HepG2 (cell line): ENCODE measurements around the gene CYSLTR2. TPM values are rescaled to one million over a fixed set of nuclear protein-coding genes. Genes with fewer than 3 reads are reported as not detected.

Experiments
- ATAC-seq: fragments of 200-7000 bp; cut with Tn5 transposase; 3 replicates; pipeline ENCODE4 v1.9.1; 2020; ENCODE audit warnings: mild to moderate bottlenecking, moderate library complexity
- BruUV-seq: library from RNA; stranded (reverse); fragments of 400-500 nt; replicated peaks from 2 replicates; lab custom pipeline; 2021; lab: Mats Ljungman, UMichigan
- CTCF ChIA-PET: fragments of 300-600 bp; formaldehyde crosslinking; extraction: SDS; loops from one replicate; lab custom pipeline; 2021; ENCODE audit warnings: low total read pairs, inconsistent platforms, low intra/inter-chr PET ratio; lab: Yijun Ruan, JAX
- POLR2A ChIA-PET: fragments of 350-600 bp; sonication (Branson Sonifier 250); formaldehyde crosslinking; loops from one replicate; lab custom pipeline; 2020; ENCODE audit warnings: antibody characterized with exemption, inconsistent platforms; lab: Yijun Ruan, JAX
- DNase-seq: peaks from one replicate; pipeline ENCODE4 v3.0.0-alpha.2; 2015; ENCODE audit warnings: low spot score
- FAIRE-seq: peaks from 3 replicates; lab custom pipeline; 2011; peaks lifted over from hg19 to GRCh38; lab: Jason Lieb, UNC
- H2AFZ ChIP-seq: one replicate; pipeline ENCODE4 v1.6.1; 2011; ENCODE audit warnings: low read length, inconsistent platforms
- H3K27ac ChIP-seq: fragments of 300-600 bp; 3 replicates; pipeline ENCODE4 v1.8.0; 2011; ENCODE audit warnings: mixed run types, mild to moderate bottlenecking, mixed read lengths, low read length, inconsistent platforms; ENCODE audit not compliant: insufficient read depth; ENCODE audit errors: extremely low read length
- H3K27me3 ChIP-seq, 2 experiments: fragments of 200-600 bp in 1 of 2; 2 replicates in 1 of 2; 3 replicates in 1 of 2; pipeline versions ENCODE4 v1.6.0 to v1.8.0; 2011; ENCODE audit warnings: low read length in 2 of 2, mild to moderate bottlenecking in 2 of 2, moderate library complexity in 2 of 2, inconsistent platforms in 1 of 2; ENCODE audit not compliant: insufficient read depth in 2 of 2, control insufficient read depth in 1 of 2
- H3K36me3 ChIP-seq, 2 experiments: fragments of 200-600 bp in 1 of 2; replicated peaks in 1 of 2; 2 replicates in 1 of 2; 3 replicates in 1 of 2; pipeline versions ENCODE4 v1.5.1 to v1.8.0; 2011; ENCODE audit warnings: low read length in 2 of 2, inconsistent platforms in 1 of 2; ENCODE audit not compliant: insufficient read depth in 2 of 2, control insufficient read depth in 1 of 2
- H3K4me1 ChIP-seq: 2 replicates; pipeline ENCODE4 v1.5.1; 2012; ENCODE audit warnings: low read length, inconsistent platforms; ENCODE audit not compliant: insufficient read depth
- H3K4me2 ChIP-seq: 2 replicates; pipeline ENCODE4 v1.6.0; 2011; ENCODE audit warnings: low read depth, low read length, inconsistent platforms
- H3K4me3 ChIP-seq, 3 experiments: fragments of 200-600 bp in 1 of 3; sonication (generic), shearing (Covaris generic) in 1 of 3; replicated peaks in 1 of 3; 2 replicates each; pipeline ENCODE4 v1.5.1; 2011 to 2016; ENCODE audit warnings: low read length in 3 of 3, inconsistent platforms in 2 of 3, low read depth in 2 of 3, mild to moderate bottlenecking in 2 of 3, control low read depth in 1 of 3, mixed read lengths in 1 of 3; ENCODE audit not compliant: insufficient read depth in 1 of 3
- H3K79me2 ChIP-seq: one replicate; pipeline ENCODE4 v1.6.1; 2011; ENCODE audit warnings: low read length, inconsistent platforms; ENCODE audit not compliant: insufficient read depth
- H3K9ac ChIP-seq: 2 replicates; pipeline ENCODE4 v1.6.0; 2011; ENCODE audit warnings: mild to moderate bottlenecking, low read depth, low read length, inconsistent platforms; ENCODE audit not compliant: insufficient read depth
- H3K9me3 ChIP-seq: 2 replicates; pipeline ENCODE4 v1.5.1; 2012; ENCODE audit warnings: mild to moderate bottlenecking, low read length
- H4K20me1 ChIP-seq: 2 replicates; pipeline ENCODE4 v1.6.0; 2011; ENCODE audit warnings: inconsistent platforms, mild to moderate bottlenecking, low read length, moderate library complexity; ENCODE audit not compliant: insufficient read depth
- ARHGAP35 ChIP-seq: sonication (generic); formaldehyde crosslinking; IDR thresholded peaks from 2 replicates; pipeline ENCODE4 v1.9.0; 2022; ENCODE audit warnings: mild to moderate bottlenecking, inconsistent platforms, moderate library complexity, missing genetic modification reagents, borderline replicate concordance
- EP300 ChIP-seq, 3 experiments: sonication (generic) in 1 of 3; formaldehyde crosslinking in 1 of 3; IDR thresholded peaks; 2 replicates each; pipeline versions ENCODE4 v1.5.1 to v1.6.1; 2011 to 2020; ENCODE audit warnings: low read depth in 2 of 3, low read length in 2 of 3, borderline replicate concordance in 1 of 3, improper control_type of control experiment in 1 of 3, mild to moderate bottlenecking in 1 of 3, missing genetic modification reagents in 1 of 3, moderate library complexity in 1 of 3
- HCFC1 ChIP-seq: fragments of 150-350 bp; IDR thresholded peaks from 2 replicates; pipeline ENCODE4 v1.6.1; 2014; ENCODE audit warnings: low read depth, low read length
- IKZF4 ChIP-seq: sonication (generic); formaldehyde crosslinking; IDR thresholded peaks from 2 replicates; pipeline ENCODE4 v1.5.1; 2020; ENCODE audit warnings: borderline replicate concordance, mild to moderate bottlenecking, low read depth, missing genetic modification reagents; ENCODE audit errors: not compliant biosample characterization
- MXI1 ChIP-seq: IDR thresholded peaks from 3 replicates; pipeline ENCODE4 v1.6.1; 2012; ENCODE audit warnings: low read depth, low read length, inconsistent platforms, borderline replicate concordance
- NCOR1 ChIP-seq: fragments of 200-600 bp; sonication (generic); IDR thresholded peaks from 2 replicates; pipeline ENCODE4 v1.7.0; 2017; ENCODE audit warnings: antibody characterized with exemption, low read length, borderline replicate concordance
- POLR2AphosphoS2 ChIP-seq: IDR thresholded peaks from 2 replicates; pipeline ENCODE4 v1.6.1; 2011; ENCODE audit warnings: low read depth, low read length, improper control_type of control experiment
- ZFP82 ChIP-seq: sonication (generic); formaldehyde crosslinking; IDR thresholded peaks from 2 replicates; pipeline ENCODE4 v1.5.1; 2020; ENCODE audit warnings: mild to moderate bottlenecking, missing genetic modification reagents, borderline replicate concordance
- ZNF329 ChIP-seq: sonication (generic); formaldehyde crosslinking; IDR thresholded peaks from 2 replicates; pipeline ENCODE4 v1.9.0; 2021; ENCODE audit warnings: low read depth, mild to moderate bottlenecking, missing genetic modification reagents
- ZNF556 ChIP-seq: sonication (generic); formaldehyde crosslinking; IDR thresholded peaks from 2 replicates; pipeline ENCODE4 v1.4.0; 2020; ENCODE audit warnings: mild to moderate bottlenecking, missing genetic modification reagents, borderline replicate concordance
- ZNF572 ChIP-seq: sonication (generic); formaldehyde crosslinking; IDR thresholded peaks from 2 replicates; pipeline ENCODE4 v1.5.1; 2020; ENCODE audit warnings: mild to moderate bottlenecking, missing genetic modification reagents
- ZNF792 ChIP-seq: IDR thresholded peaks from 2 replicates; pipeline ENCODE4 v1.6.1; 2016
- in situ Hi-C: cut with HindIII; loops from 2 replicates; pipeline ENCODE4 v1.10.0; 2017; ENCODE audit warnings: low pct_unique_long_range_greater_than_20kb; ENCODE audit not compliant: extremely low pct_ligation_motif_present
- intact Hi-C: fragments of 100-400 bp; cut with micrococcal nuclease; formaldehyde crosslinking; loops from one replicate; pipeline ENCODE4 v1.10.0; 2022; ENCODE audit not compliant: unreplicated experiment
- polyA plus RNA-seq, 8 experiments: library from polyadenylated mRNA; depleted of rRNA in 3 of 8; stranded (reverse) in 7 of 8; unstranded in 1 of 8; fragments of >200 nt; fragmentation: Illumina TruSeq in 4 of 8; extraction: Trizol in 4 of 8; gene quantifications; 2 replicates each; pipeline versions ENCODE4 v1.2.1 to v1.2.3, GENCODE V29; 2011 to 2016; ENCODE audit warnings: low read depth in 4 of 8, missing spikeins in 1 of 8, mixed read lengths in 1 of 8; ENCODE audit not compliant: insufficient read depth in 1 of 8
- total RNA-seq, 5 experiments: library from RNA; depleted of rRNA; stranded (reverse); fragments of >200 nt; fragmentation: Illumina TruSeq; extraction: Trizol; gene quantifications; 2 replicates each; pipeline ENCODE4 v1.2.3, GENCODE V29; 2016; ENCODE audit warnings: low read depth in 1 of 5
- TF ChIP-seq, protein P1 (sequence below): sonication (generic); formaldehyde crosslinking; conservative IDR thresholded peaks from 2 replicates; pipeline ENCODE4 v1.8.1; 2023; ENCODE audit warnings: missing genetic modification reagents
- TF ChIP-seq, protein P2 (sequence below): sonication (generic); formaldehyde crosslinking; IDR thresholded peaks from 2 replicates; pipeline ENCODE4 v1.5.0; 2020; ENCODE audit warnings: mild to moderate bottlenecking, missing genetic modification reagents, borderline replicate concordance
- TF ChIP-seq, protein P3 (sequence below): sonication (generic); formaldehyde crosslinking; IDR thresholded peaks from 2 replicates; pipeline ENCODE4 v1.5.1; 2020; ENCODE audit warnings: missing genetic modification reagents, mild to moderate bottlenecking, borderline replicate concordance
- TF ChIP-seq, protein P4 (sequence below): sonication (generic); formaldehyde crosslinking; IDR thresholded peaks from 2 replicates; pipeline ENCODE4 v1.5.0; 2020; ENCODE audit warnings: mild to moderate bottlenecking, missing genetic modification reagents

Gene CYSLTR2
- total and polyA plus RNA-seq, 2 of the 13 experiments (the other 11 are each of a cell fraction or from before 2014, with no cell fraction given) = not detected

DNA sequence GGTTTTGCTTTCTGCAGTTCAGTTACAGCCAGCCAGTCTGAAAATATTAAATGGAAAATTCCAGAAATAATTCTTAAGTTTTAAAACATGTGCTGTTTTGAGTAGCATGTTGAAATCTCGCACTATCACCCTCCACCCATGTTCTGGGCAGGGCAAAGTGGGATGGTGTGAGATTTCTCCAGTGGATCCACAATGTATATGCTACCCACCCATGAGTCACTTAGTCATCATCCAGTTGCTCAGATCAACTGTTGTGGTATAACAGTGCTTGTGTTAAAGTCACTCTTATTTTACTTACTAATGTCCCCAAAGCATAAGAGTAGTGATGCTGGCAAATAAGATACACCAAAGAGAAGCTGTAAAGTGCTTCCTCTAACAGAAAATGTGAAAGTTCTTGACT, 56.4 kb downstream of the CYSLTR2 start (continued):
- no peak for TF ChIP-seq ZNF556 (CRISPR knock-in tag)
- no peak for TF ChIP-seq NCOR1
- TF ChIP-seq EP300 (IDR thresholded peaks at IDR 0.05; ENCODE audit: low read depth in 2 of 2, low read length in 2 of 2) = no peak
- TF ChIP-seq EP300 (CRISPR knock-in tag; IDR thresholded peaks at IDR 0.05; ENCODE audit: borderline replicate concordance) = no peak
- no peak for TF ChIP-seq ZNF329 (CRISPR knock-in tag)
- TF ChIP-seq, protein P1, sequence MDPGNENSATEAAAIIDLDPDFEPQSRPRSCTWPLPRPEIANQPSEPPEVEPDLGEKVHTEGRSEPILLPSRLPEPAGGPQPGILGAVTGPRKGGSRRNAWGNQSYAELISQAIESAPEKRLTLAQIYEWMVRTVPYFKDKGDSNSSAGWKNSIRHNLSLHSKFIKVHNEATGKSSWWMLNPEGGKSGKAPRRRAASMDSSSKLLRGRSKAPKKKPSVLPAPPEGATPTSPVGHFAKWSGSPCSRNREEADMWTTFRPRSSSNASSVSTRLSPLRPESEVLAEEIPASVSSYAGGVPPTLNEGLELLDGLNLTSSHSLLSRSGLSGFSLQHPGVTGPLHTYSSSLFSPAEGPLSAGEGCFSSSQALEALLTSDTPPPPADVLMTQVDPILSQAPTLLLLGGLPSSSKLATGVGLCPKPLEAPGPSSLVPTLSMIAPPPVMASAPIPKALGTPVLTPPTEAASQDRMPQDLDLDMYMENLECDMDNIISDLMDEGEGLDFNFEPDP (CRISPR knock-in tag) = no peak

DNA sequence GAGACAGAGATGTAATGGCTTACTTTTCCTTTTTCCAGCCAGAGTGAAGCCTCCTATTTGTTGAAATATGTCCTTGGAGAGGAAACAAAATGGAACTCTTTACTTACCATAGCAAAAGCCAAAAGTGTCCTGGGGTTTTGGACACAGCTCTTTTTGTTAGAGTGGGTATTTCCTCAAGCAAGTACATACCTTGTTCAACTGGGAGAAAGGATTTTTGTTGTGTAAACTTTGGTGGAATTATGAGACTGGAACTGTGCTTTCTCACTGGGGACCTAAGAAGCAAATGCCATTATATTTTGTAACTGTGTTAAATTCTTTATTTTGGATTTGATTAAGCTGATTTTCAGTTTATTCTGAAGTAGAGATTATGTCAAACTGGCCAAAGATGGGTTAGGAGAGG, 58.4 kb downstream of the CYSLTR2 start:
- FAIRE-seq (no peak), DNase-seq (no peak), ATAC-seq (no peak)
- Histone ChIP-seq H3K4me2 (no peak overlapping the region), H2AFZ (no peak overlapping the region), H3K9me3 (peaks cover 13% of the 10 kb centered on the region), H3K27me3 (no peaks in the 10 kb centered on the region), H3K9ac (no peak overlapping the region), H3K4me1 (no peaks in the 10 kb centered on the region), H3K79me2 (no peaks in the 10 kb centered on the region), H3K36me3 (no peaks in the 10 kb centered on the region), H4K20me1 (no peaks in the 10 kb centered on the region), H3K27ac (no peak overlapping the region), H3K4me3 (no peak overlapping the region)
- ChIA-PET POLR2A (no interaction called here), CTCF (no interaction called here)
- in situ Hi-C loops = no loop called here
- intact Hi-C loops = no loop called here
- BruUV-seq = no TSS peak
- TF ChIP-seq, protein P2, sequence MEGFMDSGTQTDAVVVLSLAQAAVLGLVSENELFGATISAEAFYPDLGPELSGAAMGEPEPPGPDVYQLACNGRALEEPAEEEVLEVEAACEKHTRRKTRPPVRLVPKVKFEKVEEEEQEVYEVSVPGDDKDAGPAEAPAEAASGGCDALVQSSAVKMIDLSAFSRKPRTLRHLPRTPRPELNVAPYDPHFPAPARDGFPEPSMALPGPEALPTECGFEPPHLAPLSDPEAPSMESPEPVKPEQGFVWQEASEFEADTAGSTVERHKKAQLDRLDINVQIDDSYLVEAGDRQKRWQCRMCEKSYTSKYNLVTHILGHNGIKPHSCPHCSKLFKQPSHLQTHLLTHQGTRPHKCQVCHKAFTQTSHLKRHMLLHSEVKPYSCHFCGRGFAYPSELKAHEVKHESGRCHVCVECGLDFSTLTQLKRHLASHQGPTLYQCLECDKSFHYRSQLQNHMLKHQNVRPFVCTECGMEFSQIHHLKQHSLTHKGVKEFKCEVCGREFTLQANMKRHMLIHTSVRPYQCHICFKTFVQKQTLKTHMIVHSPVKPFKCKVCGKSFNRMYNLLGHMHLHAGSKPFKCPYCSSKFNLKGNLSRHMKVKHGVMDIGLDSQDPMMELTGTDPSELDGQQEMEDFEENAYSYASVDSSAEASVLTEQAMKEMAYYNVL (CRISPR knock-in tag) = no peak
- TF ChIP-seq POLR2AphosphoS2 (no peak), IKZF4 (CRISPR knock-in tag) (no peak), ZFP82 (CRISPR knock-in tag) (no peak), MXI1 (no peak), ARHGAP35 (CRISPR knock-in tag) (no peak), ZNF792 (CRISPR knock-in tag) (no peak), HCFC1 (no peak), ZNF572 (CRISPR knock-in tag) (no peak)
- TF ChIP-seq, protein P3, sequence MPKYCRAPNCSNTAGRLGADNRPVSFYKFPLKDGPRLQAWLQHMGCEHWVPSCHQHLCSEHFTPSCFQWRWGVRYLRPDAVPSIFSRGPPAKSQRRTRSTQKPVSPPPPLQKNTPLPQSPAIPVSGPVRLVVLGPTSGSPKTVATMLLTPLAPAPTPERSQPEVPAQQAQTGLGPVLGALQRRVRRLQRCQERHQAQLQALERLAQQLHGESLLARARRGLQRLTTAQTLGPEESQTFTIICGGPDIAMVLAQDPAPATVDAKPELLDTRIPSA = no peak
- TF ChIP-seq, protein P4, sequence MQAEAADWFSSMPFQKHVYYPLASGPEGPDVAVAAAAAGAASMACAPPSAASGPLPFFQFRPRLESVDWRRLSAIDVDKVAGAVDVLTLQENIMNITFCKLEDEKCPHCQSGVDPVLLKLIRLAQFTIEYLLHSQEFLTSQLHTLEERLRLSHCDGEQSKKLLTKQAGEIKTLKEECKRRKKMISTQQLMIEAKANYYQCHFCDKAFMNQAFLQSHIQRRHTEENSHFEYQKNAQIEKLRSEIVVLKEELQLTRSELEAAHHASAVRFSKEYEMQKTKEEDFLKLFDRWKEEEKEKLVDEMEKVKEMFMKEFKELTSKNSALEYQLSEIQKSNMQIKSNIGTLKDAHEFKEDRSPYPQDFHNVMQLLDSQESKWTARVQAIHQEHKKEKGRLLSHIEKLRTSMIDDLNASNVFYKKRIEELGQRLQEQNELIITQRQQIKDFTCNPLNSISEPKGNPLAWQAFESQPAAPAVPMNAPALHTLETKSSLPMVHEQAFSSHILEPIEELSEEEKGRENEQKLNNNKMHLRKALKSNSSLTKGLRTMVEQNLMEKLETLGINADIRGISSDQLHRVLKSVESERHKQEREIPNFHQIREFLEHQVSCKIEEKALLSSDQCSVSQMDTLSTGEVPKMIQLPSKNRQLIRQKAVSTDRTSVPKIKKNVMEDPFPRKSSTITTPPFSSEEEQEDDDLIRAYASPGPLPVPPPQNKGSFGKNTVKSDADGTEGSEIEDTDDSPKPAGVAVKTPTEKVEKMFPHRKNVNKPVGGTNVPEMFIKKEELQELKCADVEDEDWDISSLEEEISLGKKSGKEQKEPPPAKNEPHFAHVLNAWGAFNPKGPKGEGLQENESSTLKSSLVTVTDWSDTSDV (CRISPR knock-in tag) = no peak
